HG03139 (cell line): ENCODE results near the gene IRF4.

Source experiments
- ATAC-seq: cut with Tn5 transposase; IDR thresholded peaks from one replicate; pipeline ENCODE4 v1.9.1; 2021; ENCODE audit not compliant: unreplicated experiment

The IRF4 gene

DNA sequence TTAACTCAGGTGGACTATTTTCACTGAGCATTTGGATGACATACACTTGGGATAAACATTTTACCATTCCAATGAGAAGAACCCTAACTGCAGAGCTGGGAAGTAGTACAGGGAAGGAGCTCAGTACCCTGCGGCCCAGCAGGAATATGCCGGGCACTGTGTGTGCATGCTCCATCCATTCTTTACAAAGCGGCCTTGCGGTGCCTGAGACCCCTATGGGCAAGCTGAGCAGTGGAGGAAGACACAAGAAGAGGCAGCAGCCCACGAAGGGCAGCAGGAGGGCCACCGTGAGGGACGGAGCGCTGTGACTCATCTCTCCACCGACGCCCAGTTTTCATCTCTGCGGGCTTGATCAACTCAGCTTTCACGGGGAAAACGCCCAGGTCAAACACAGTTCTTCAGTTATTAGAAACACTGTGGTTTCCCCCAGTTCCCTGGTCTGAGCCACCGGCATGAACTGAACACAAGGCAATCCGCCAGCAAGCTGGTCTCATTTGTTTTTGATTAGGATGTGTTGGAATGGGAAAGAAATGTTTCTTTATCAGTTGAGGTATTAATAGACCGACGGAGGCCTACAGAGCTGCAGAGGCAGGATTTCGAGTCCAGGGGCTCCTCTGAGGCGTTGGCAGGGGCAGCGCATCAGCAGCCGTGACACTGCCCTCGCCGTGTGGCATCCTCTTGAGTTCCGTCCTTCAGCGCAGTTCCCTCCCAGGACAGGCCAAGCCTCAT, 44.9 kb downstream of the IRF4 start:
- no peak for ATAC-seq

- ATAC-seq: no peak
These were observed 45.5 kb downstream of the IRF4 start for GRCh38 chr6:437037-437392.

- no peak for ATAC-seq
These were observed 47.1 kb downstream of the IRF4 start for GRCh38 chr6:438634-439170.

DNA sequence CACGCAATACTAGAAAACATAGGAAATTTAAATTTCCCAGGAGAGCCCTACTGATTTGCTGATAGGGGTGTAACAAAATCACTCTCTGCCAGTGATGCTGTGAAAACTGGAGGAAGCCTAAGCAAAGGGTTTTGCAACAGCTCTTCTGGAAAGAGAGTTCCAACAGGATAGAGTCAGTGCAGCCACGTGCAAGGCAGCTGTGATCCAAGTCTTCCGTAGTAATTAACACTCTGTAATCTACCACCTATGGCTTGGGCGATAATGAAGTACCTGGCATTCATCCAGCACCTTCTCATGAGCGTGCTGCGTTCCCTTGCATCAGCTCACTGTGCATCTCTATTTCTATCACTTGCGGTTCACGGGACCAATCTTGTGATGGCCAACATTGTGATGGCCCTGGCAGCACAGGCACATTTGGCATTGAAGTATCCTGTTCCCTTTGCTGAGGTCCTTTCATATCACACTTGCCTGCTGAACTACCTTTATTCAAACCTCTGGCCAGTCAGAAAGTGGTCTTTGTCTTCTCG, 48.2 kb downstream of the IRF4 start:
- no peak for ATAC-seq

- ATAC-seq: no peak
These were observed 49.8 kb downstream of the IRF4 start for GRCh38 chr6:441126-441920.

GRCh38 chr6:443621-444159, 52.1 kb downstream of the IRF4 start:
- no peak for ATAC-seq

- ATAC-seq: no peak
These were observed 53.2 kb downstream of the IRF4 start for GRCh38 chr6:444653-445275.

GRCh38 chr6:445571-446417, 54.2 kb downstream of the IRF4 start:
- ATAC-seq: no peak

GRCh38 chr6:446418-447366, 55.1 kb downstream of the IRF4 start:
- ATAC-seq: no peak

GRCh38 chr6:447381-448165, 56.0 kb downstream of the IRF4 start:
- no peak for ATAC-seq

- ATAC-seq: no peak
These were observed 56.9 kb downstream of the IRF4 start for GRCh38 chr6:448296-449056.

DNA sequence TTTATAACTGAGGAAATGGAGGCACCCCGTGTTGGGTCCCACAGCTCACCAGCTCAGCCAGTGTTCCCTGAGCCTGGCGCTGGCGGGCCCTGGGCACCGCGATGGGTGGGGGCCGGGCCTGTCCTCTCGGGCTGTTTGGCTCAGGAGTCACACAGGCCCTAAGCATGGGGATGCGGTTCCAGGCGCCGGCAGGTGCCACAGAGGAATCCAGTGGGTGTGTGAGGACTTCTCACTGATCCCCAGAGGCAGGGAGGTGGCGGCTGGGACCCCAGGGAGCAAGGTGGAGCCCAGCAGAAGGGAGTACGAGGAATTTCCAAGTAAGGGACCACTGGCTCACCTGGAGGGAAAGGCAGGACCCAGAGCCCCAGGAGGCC, 57.5 kb downstream of the IRF4 start:
- ATAC-seq: no peak

DNA sequence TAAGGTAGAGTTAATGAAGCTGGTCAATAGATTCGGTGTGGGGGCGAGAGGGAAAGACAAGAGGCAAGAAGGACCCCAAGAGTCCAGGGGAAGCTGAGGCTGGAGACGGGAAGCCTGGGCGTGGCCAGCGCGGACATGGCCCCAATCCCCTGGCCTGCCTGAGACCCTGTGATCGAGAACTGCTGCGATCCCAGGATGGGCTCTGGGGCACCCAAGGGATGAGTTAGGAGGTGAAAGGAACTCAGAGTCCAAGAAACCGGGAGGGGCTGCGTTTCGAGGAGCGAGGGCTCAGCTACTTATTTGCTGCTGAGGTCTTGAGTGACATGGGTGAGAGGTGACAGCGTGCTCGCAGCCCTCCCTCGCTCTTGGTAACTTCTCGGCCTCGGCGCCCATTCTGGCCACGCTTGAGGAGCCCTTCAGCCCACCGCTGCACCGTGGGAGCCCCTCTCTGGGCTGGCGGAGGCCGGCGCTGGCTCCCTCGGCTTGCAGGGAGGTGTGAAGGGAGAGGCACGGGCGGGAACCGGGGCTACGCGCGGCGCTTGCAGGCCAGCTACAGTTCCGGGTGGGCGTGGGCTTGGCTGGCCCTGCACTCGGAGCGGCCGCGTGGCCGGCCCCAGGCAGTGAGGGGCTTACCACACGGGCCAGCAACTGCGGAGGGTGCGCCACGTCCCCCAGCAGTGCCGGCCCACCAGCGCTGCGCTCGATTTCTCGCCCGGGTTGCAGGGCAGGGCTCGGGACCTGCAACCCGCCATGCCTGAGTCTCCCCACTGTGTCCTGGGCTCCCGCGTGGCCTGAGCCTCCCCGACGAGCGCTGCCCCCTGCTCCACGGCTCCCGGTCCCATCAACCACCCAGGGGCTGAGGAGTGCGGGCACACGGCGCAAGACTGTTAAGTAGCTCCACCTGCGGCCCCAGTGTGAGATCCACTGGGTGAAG, 58.2 kb downstream of the IRF4 start:
- no peak for ATAC-seq

GRCh38 chr6:451336-451735, 59.8 kb downstream of the IRF4 start:
- no peak for ATAC-seq

DNA sequence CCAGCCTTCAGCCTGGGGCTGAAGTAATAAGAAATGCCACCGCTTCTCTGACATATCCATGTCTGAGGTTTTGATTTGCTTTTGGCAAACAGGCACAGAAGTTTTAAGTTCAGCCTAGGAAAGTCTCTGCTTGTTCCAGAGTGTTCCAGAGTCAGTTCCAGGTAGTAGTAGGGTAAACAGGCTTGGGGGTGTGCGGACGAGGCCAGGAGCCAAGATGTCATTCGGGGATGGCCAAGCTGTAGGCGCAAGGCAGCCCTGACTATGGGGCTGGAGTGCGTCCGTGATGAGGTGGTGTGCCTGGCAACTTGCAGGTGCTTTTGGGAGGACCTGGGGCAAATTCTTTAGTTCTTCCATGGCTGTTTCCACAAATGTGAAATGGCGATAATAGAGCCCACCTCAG, 60.3 kb downstream of the IRF4 start:
- no peak for ATAC-seq

GRCh38 chr6:452301-453067, 60.9 kb downstream of the IRF4 start:
- ATAC-seq: no peak
